NB4 (cell line): ENCODE data around the gene LY6G5B.

Experiments
- MYC ChIP-seq: IDR thresholded peaks from 2 replicates; pipeline ENCODE4 v1.6.1; 2011; ENCODE audit warnings: low read depth, low read length
- POLR2A ChIP-seq: IDR thresholded peaks from 2 replicates; pipeline ENCODE4 v1.6.1; 2011; ENCODE audit warnings: mild to moderate bottlenecking; ENCODE audit not compliant: insufficient read length; ENCODE audit errors: extremely low read depth
- TF ChIP-seq, protein P1 (sequence below): IDR thresholded peaks from one replicate; pipeline ENCODE4 v1.5.1; 2012; ENCODE audit warnings: low read depth, low read length
- TF ChIP-seq, protein P2 (sequence below): IDR thresholded peaks from 2 replicates; pipeline ENCODE4 v1.6.1; 2011; ENCODE audit warnings: low read depth, low read length

DNA sequence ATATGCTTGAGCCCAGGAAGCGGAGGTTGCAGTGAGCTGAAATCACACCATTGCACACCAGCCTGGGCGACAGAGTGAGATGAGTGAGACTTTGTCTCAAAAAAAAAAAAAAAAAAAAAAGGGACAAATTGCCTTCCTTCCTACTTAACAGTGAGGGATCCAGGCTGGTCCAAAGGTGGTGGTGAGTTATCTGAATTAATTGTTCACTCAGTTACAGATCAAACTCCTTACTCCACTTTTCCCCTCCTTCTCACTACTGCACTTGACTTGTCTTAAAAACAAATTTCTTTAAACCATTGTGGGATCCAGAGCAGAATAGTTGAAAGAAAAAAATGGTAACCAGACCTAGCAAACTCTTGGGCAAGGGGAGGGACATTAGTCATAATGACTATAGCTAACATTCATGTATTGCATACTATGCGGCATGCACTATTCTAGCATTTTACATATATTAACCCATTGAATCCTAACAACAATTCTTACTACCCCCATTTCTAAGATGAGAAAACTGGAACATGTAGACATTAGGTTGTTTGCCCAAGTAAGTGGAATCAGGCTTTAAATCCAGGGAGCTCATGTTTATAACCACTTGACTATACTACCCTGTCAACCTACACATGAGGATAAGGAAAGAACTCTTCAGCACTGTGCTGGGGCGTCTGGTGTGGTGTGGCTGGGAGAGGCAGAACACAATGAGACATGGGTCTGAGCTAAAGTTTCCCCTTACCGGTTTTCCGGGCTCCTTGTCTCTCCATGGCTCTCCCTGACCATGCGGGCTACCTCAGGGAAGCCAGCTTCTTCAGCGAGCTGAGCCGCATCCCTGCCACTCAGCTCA is 6.4 kb upstream of the LY6G5B start:
- TF ChIP-seq, protein P1, sequence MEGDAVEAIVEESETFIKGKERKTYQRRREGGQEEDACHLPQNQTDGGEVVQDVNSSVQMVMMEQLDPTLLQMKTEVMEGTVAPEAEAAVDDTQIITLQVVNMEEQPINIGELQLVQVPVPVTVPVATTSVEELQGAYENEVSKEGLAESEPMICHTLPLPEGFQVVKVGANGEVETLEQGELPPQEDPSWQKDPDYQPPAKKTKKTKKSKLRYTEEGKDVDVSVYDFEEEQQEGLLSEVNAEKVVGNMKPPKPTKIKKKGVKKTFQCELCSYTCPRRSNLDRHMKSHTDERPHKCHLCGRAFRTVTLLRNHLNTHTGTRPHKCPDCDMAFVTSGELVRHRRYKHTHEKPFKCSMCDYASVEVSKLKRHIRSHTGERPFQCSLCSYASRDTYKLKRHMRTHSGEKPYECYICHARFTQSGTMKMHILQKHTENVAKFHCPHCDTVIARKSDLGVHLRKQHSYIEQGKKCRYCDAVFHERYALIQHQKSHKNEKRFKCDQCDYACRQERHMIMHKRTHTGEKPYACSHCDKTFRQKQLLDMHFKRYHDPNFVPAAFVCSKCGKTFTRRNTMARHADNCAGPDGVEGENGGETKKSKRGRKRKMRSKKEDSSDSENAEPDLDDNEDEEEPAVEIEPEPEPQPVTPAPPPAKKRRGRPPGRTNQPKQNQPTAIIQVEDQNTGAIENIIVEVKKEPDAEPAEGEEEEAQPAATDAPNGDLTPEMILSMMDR: no peak
- TF ChIP-seq POLR2A (no peak), MYC (no peak)
- TF ChIP-seq, protein P2, sequence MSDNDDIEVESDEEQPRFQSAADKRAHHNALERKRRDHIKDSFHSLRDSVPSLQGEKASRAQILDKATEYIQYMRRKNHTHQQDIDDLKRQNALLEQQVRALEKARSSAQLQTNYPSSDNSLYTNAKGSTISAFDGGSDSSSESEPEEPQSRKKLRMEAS: no peak
